Hematopoietic multipotent progenitor cell treated with erythropoietin and hydrocortisone succinate and interleukin-3 and kit ligand, for 8 days (in vitro differentiated cells): Measurements from ENCODE around the gene FLOT2.
"Not testable (repeated sequence)": the region's sequence is repeated elsewhere in the genome, so short reads cannot be mapped to it uniquely, and the experiment has no call there.

ENCODE experiments used
- DNase-seq: peaks from one replicate; pipeline ENCODE4 v3.0.0-alpha.2; 2015

The FLOT2 gene

GRCh38 chr17:28867276-28867675 lies 30.3 kb downstream of the FLOT2 start:
- no peak for DNase-seq

DNA sequence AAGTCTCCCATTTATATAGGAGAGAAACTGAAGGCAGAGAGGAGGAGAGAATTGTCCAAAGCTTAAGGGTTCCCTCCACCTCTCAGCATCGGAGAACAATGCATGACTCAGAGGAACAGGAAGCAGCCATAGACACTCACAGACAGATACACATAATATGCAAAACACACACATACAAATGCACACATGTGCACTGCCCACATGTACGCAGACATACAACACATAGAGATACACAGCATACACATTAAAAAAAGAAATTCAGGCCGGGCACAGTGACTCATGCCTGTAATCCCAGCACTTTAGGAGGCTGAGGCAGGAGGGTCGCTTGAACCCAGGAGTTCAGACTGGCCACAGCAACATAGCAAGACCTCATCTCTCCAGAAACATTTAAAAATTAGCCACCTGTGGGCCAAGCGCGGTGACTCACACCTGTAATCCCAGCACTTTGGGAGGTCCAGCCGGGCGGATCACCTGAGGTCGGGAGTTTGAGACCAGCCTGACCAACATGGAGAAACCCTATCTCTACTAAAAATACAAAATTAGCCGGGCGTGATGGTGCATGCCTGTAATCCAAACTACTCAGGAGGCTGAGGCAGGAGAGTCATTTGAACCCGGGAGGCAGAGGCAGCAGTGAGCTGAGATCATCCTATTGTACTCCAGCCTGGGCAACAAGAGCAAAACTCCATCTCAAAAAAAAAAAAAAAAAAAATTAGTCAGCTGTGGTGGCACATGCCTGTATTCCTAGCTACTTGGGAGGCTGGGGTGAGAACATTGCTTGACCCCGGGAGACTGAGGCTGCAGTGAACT lies 31.4 kb downstream of the FLOT2 start:
- DNase-seq = peak; percentile 11

- peak; percentile 99 for DNase-seq
Measured at GRCh38 chr17:28864991-28865849, 32.3 kb downstream of the FLOT2 start.

- no peak for DNase-seq
Measured at GRCh38 chr17:28863953-28864352, 33.6 kb downstream of the FLOT2 start.

GRCh38 chr17:28862561-28862960 lies 35.0 kb downstream of the FLOT2 start:
- DNase-seq = peak; percentile 70

DNA sequence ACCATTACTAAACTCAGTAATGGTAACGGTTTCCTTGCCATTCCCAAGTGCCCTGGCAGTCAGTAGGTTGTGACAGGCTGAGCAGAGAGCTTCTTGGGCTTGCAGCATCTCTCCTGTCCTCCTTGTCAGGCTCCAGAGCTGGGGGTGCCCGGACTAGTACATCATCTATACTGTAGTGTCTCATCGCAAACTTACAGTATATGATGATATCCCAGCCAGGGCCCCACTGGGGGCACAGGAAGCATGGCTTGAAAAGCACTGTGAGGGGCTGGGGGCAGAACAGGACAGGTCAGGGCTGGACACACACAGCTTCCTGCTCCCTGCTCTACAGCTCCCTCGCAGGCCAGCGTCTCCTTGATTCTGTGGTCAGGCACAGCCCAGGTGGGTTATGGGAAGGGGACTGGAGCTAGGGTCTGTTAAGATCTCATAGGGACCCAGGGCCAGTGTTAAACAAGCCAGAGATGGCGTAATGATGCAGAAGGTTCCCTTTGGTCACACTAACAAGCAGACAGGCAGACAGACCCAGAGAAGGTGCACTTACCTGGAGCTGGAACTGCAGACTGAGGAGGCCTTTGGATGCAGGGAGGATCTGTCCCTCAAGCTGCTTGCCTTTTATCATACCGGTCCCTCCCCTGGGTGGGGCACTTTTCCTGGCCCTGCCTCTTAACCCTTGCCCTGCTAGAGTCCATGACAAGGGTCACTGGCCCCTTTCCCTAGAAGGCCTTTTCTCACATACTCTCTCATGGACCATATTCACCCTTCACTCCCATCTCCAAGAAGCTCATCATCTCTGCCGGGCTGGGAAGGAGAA lies 35.9 kb downstream of the FLOT2 start:
- peak; percentile 93 for DNase-seq

DNA sequence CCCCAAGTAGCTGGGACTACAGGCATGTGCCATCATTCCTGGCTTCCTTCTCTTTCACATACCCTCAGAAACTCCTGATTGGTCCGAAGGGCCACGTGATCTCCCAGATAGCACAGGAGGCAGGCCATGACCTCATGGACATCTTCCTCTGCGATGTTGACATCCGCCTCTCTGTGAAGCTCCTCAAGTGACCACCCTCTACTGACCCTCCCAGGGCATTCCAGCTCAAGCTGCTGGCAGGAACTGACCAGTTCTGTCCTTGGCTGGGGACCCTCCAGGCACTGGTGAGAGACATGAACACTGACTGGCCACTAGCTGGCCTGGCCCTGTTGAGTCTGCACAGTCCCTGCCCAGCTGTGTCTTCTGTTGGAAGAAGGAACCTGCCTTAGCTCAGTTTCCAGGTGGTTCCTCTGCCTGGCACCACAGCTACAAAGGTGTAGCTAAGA lies 37.1 kb downstream of the FLOT2 start:
- DNase-seq = peak; percentile 83

- peak; percentile 84 for DNase-seq
Measured at GRCh38 chr17:28858801-28859355, 38.7 kb downstream of the FLOT2 start.

GRCh38 chr17:28857905-28858800 lies 39.4 kb downstream of the FLOT2 start:
- peak; percentile 83 for DNase-seq

- peak; percentile 53 for DNase-seq
Measured at GRCh38 chr17:28856028-28856574, 41.4 kb downstream of the FLOT2 start.

GRCh38 chr17:28855336-28855679 lies 42.2 kb downstream of the FLOT2 start:
- DNase-seq = no peak

GRCh38 chr17:28854457-28855335 lies 42.8 kb downstream of the FLOT2 start, which contains the start of gene ERAL1:
Gene ERAL1, plus strand, starts transcription at chr17:28855016. Its CDS starts 19 bp downstream, at chr17:28855035.
- peak; percentile 91 for DNase-seq

GRCh38 chr17:28853295-28853694 lies 44.2 kb downstream of the FLOT2 start:
- no peak for DNase-seq

DNA sequence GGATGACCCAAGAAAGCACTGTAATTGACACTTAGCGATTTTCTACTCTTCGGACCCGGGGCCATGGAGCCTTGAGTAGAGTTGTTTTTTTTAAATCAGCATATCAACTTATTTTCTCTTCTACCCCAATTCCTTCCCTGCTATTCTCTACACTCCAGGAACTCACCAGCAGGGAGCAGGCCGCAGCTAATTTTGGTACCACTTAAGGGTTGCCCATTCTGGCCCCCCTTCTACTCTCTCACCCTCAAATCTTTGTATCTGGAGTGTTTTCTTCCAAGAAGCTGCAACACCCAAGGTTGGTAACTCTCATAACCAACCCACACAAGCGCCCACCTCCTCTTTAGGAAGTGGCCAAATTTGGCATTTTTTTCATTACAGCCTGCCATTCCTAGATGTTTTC lies 48.3 kb downstream of the FLOT2 start:
- DNase-seq = peak; percentile 74

DNA sequence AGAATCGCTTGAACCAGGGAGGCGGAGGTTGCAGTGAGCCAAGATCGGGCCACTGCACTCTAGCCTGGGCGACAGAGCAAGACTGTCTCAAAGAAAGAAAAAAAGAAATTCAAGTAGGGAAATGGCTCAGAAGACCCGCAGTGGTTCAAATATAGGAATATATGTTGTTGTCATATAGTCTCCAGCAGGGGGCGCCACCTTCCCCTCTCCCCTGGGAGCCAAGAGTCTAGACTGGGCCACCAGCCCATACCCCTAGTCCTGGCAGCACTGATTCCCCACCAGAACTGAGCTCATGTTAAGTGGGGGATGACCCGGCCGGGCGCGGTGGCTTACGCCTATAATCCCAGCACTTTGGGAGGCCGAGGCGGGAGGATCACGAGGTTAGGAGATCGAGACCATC lies 48.9 kb downstream of the FLOT2 start:
- peak; percentile 82 for DNase-seq

DNA sequence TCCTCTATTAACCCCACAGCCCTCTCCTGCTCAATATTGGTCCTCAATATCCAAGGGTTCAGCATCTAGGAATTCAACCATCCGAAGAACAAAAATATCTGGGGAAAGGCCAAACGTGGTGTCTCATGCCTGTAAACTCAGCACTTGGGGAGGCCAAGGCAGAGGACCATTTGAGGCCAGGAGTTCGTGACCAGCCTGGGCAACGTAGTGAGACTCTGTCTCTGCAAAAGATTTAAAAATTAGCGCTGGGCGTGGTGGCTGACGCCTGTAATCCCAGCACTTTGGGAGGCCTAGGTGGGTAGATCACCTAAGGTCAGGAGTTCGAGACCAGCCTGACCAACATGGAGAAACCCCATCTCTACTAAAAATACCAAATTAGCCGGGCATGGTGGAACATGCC lies 50.8 kb downstream of the FLOT2 start:
- DNase-seq = not testable (repeated sequence)

DNA sequence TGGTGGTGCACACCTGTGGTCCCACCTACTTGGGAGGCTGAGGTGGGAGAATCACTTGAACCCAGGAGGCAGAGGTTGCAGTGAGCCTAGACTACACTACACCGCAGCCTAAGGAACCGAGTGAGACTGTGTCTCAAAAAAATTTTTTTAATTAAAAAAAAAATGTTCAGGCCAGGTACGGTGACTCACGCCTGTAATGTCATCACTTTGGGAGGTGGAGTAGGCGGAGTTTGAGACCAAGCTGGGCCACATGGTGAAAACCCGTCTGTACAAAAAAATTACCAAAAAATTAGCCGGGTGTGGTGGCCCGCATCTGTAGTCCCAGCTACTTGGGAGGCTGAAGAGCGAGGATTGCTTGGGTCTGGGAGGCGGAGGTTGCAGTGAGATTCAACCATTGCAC lies 51.3 kb downstream of the FLOT2 start:
- DNase-seq = no peak

- no peak for DNase-seq
Measured at GRCh38 chr17:28843816-28844148, 53.8 kb downstream of the FLOT2 start.

GRCh38 chr17:28842282-28843012 lies 55.1 kb downstream of the FLOT2 start, which contains the start of gene FAM222B:
Gene FAM222B, minus strand, starts transcription at chr17:28842790. Its CDS starts 76,123 bp downstream, at chr17:28766667.
- peak; percentile 87 for DNase-seq

- peak; percentile 36 for DNase-seq
Measured at GRCh38 chr17:28841901-28842281, 55.6 kb downstream of the FLOT2 start.
